ENCODE data around the gene SND1.

DNA sequence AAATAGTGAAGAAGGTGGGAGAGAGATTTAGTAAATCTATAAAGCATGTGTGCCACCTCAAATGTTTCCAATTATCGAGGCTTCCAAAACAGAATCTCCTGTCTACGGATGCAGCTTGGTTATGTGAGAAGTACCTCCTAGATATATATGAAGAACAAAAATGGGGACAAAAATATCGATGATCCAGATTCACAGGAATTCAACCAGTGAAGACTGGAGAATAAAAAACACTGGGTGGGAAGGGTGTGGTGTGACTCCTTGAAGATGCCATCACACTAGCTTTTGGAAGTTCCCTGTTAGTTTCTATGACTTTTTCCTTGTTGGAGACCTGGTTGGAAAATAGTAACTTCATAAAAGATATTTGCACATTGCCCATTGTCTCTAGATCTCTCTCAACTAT lies 226.8 kb downstream of the SND1 start:
- TF ChIP-seq, protein P1, sequence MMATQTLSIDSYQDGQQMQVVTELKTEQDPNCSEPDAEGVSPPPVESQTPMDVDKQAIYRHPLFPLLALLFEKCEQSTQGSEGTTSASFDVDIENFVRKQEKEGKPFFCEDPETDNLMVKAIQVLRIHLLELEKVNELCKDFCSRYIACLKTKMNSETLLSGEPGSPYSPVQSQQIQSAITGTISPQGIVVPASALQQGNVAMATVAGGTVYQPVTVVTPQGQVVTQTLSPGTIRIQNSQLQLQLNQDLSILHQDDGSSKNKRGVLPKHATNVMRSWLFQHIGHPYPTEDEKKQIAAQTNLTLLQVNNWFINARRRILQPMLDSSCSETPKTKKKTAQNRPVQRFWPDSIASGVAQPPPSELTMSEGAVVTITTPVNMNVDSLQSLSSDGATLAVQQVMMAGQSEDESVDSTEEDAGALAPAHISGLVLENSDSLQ (IDR thresholded peaks at IDR 0.05): no peak
- TF ChIP-seq HDGF (IDR thresholded peaks at IDR 0.05; ENCODE audit: borderline replicate concordance) (no peak), SUZ12 (IDR thresholded peaks at IDR 0.05) (no peak), ELF4 (IDR thresholded peaks at IDR 0.05) (no peak), TARDBP (IDR thresholded peaks at IDR 0.05) (no peak), ZNF384 (IDR thresholded peaks at IDR 0.05) (no peak), SP1 (IDR thresholded peaks at IDR 0.05) (no peak), FOXM1 (IDR thresholded peaks at IDR 0.05; ENCODE audit: borderline replicate concordance) (no peak), BHLHE40 (IDR thresholded peaks at IDR 0.05; ENCODE audit: borderline replicate concordance) (no peak), NFRKB (IDR thresholded peaks at IDR 0.05) (no peak), CTBP1 (IDR thresholded peaks at IDR 0.05; ENCODE audit: borderline replicate concordance) (no peak), FOXA1 (IDR thresholded peaks at IDR 0.05) (no peak)
